ENCODE data around the gene TNNI3. TPM values are rescaled to one million over a fixed set of nuclear protein-coding genes. Genes with fewer than 3 reads are reported as not detected.

Gene TNNI3
- total and polyA plus RNA-seq, 9 of the 15 experiments (the other 6 are each of a cell fraction or from before 2014, with no cell fraction given): 4.7 to 158 (median 42.0) TPM

- TF ChIP-seq, protein P1, sequence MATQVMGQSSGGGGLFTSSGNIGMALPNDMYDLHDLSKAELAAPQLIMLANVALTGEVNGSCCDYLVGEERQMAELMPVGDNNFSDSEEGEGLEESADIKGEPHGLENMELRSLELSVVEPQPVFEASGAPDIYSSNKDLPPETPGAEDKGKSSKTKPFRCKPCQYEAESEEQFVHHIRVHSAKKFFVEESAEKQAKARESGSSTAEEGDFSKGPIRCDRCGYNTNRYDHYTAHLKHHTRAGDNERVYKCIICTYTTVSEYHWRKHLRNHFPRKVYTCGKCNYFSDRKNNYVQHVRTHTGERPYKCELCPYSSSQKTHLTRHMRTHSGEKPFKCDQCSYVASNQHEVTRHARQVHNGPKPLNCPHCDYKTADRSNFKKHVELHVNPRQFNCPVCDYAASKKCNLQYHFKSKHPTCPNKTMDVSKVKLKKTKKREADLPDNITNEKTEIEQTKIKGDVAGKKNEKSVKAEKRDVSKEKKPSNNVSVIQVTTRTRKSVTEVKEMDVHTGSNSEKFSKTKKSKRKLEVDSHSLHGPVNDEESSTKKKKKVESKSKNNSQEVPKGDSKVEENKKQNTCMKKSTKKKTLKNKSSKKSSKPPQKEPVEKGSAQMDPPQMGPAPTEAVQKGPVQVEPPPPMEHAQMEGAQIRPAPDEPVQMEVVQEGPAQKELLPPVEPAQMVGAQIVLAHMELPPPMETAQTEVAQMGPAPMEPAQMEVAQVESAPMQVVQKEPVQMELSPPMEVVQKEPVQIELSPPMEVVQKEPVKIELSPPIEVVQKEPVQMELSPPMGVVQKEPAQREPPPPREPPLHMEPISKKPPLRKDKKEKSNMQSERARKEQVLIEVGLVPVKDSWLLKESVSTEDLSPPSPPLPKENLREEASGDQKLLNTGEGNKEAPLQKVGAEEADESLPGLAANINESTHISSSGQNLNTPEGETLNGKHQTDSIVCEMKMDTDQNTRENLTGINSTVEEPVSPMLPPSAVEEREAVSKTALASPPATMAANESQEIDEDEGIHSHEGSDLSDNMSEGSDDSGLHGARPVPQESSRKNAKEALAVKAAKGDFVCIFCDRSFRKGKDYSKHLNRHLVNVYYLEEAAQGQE (IDR thresholded peaks at IDR 0.05; ENCODE audit: borderline replicate concordance): no peak
- TF ChIP-seq, protein P1 (CRISPR knock-in tag; IDR thresholded peaks at IDR 0.05; ENCODE audit: low read depth): no peak
Measured at GRCh38 chr19:55157064-55157908, at the start of gene TNNI3 (continued).
